Measurements from ENCODE around the gene CACNA1F. TPM values are rescaled to one million over a fixed set of nuclear protein-coding genes. Genes with fewer than 3 reads are reported as not detected.
A peak's percentile ranks its signal among the peaks of the same experiment; 100 is the strongest.

The CACNA1F gene
- total RNA-seq, 2 experiments from 2014 or later, result 0.11 to 0.18 TPM

- peak; percentile 47 for ATAC-seq
- DNase-seq, result peak; percentile 73
Observed at GRCh38 chrX:49166914-49167739, 66.0 kb downstream of the CACNA1F start.

GRCh38 chrX:49165901-49166881 lies 66.9 kb downstream of the CACNA1F start:
- Mint-ChIP-seq H3K27me3 (ENCODE audit: low read depth) (no peaks in the 10 kb centered on the region), H3K4me1 (ENCODE audit: low read depth) (peaks cover 45% of the 10 kb centered on the region), H3K4me3 (peak overlapping the region; percentile 77), H3K36me3 (ENCODE audit: low read depth) (no peaks in the 10 kb centered on the region), H3K9me3 (ENCODE audit: insufficient read depth) (no peaks in the 10 kb centered on the region), H3K27ac (peak overlapping the region; percentile 98)
- ATAC-seq (peak; percentile 58), DNase-seq (peak; percentile 85)
- POLR2A ChIA-PET, result interaction anchor here (0.7 to 1.1 kb wide), 5 partner anchors 10 to 228 kb away, joined by 3 to 5 read pairs (median 3); no protein-coding TSS in a partner anchor
- CTCF ChIA-PET, result interaction anchor here (0.6 to 2.8 kb wide), 8 partner anchors 9 to 86 kb away, joined by 3 to 16 read pairs (median 4); no protein-coding TSS in a partner anchor

More at GRCh38 chrX:49166914-49167739, 66.0 kb downstream of the CACNA1F start:
- peak overlapping the region; percentile 77 for H3K4me3 Mint-ChIP-seq
- H3K27ac Mint-ChIP-seq, result peak overlapping the region; percentile 98
- no peaks in the 10 kb centered on the region for H3K27me3 Mint-ChIP-seq (ENCODE audit: low read depth)
- H3K4me1 Mint-ChIP-seq (ENCODE audit: low read depth), result peaks cover 46% of the 10 kb centered on the region
- ChIA-PET POLR2A (interaction anchor here (0.8 to 1.1 kb wide), 6 partner anchors 9 to 229 kb away, joined by 3 to 5 read pairs (median 4); no protein-coding TSS in a partner anchor), CTCF (interaction anchor here (0.6 to 2.8 kb wide), 10 partner anchors 8 to 276 kb away, joined by 3 to 16 read pairs (median 4); no protein-coding TSS in a partner anchor)
- no peaks in the 10 kb centered on the region for H3K9me3 Mint-ChIP-seq (ENCODE audit: insufficient read depth)
- H3K36me3 Mint-ChIP-seq (ENCODE audit: low read depth), result no peaks in the 10 kb centered on the region

- Mint-ChIP-seq H3K27ac (peak overlapping the region; percentile 98), H3K4me1 (ENCODE audit: low read depth) (peaks cover 43% of the 10 kb centered on the region), H3K4me3 (peak overlapping the region; percentile 77), H3K27me3 (ENCODE audit: low read depth) (no peaks in the 10 kb centered on the region), H3K9me3 (ENCODE audit: insufficient read depth) (no peaks in the 10 kb centered on the region), H3K36me3 (ENCODE audit: low read depth) (no peaks in the 10 kb centered on the region)
- DNase-seq (no peak), ATAC-seq (no peak)
- POLR2A ChIA-PET, result no interaction called here
- CTCF ChIA-PET, result interaction anchor here (1.1 to 2.8 kb wide), 3 partner anchors 9 to 28 kb away, joined by 3 to 16 read pairs (median 4); no protein-coding TSS in a partner anchor
Observed at GRCh38 chrX:49164589-49165360, 68.4 kb downstream of the CACNA1F start.

- H3K9me3 Mint-ChIP-seq (ENCODE audit: insufficient read depth), result no peaks in the 10 kb centered on the region
- peak overlapping the region; percentile 77 for H3K4me3 Mint-ChIP-seq
- ChIA-PET POLR2A (no interaction called here), CTCF (interaction anchor here (1.1 to 1.2 kb wide), 3 partner anchors 9 to 29 kb away, joined by 3 to 4 read pairs (median 4); no protein-coding TSS in a partner anchor)
- H3K36me3 Mint-ChIP-seq (ENCODE audit: low read depth), result no peaks in the 10 kb centered on the region
- H3K27me3 Mint-ChIP-seq (ENCODE audit: low read depth), result no peaks in the 10 kb centered on the region
- peaks cover 38% of the 10 kb centered on the region for H3K4me1 Mint-ChIP-seq (ENCODE audit: low read depth)
- ATAC-seq, result peak; percentile 65
- peak; percentile 84 for DNase-seq
- H3K27ac Mint-ChIP-seq, result peak overlapping the region; percentile 93
Observed at GRCh38 chrX:49163555-49164419, 69.4 kb downstream of the CACNA1F start.

- ChIA-PET POLR2A (interaction anchor here (0.7 kb wide), 1 partner anchor 72 kb away, joined by 3 read pairs; the partner anchor contains the start of gene CCDC22), CTCF (interaction anchor here (1.1 kb wide), 1 partner anchor 21 kb away, joined by 4 read pairs; no protein-coding TSS in a partner anchor)
- DNase-seq (no peak), ATAC-seq (no peak)
- no peaks in the 10 kb centered on the region for H3K27me3 Mint-ChIP-seq (ENCODE audit: low read depth)
- no peaks in the 10 kb centered on the region for H3K9me3 Mint-ChIP-seq (ENCODE audit: insufficient read depth)
- peaks cover 33% of the 10 kb centered on the region for H3K4me1 Mint-ChIP-seq (ENCODE audit: low read depth)
- peak within 1 kb of the TSS; percentile 56 for H3K4me3 Mint-ChIP-seq
- peak within 1 kb of the TSS; percentile 72 for H3K27ac Mint-ChIP-seq
- no peaks in the 10 kb centered on the region for H3K36me3 Mint-ChIP-seq (ENCODE audit: low read depth)
Observed at GRCh38 chrX:49162620-49163019, 70.5 kb downstream of the CACNA1F start, which contains the start of gene MAGIX. Gene MAGIX (plus strand): TSS chrX:49162758. CDS start chrX:49162890, 132 bp downstream.

- CTCF ChIA-PET, result interaction anchor here (1.1 kb wide), 1 partner anchor 20 kb away, joined by 4 read pairs; no protein-coding TSS in a partner anchor
- peaks cover 28% of the 10 kb centered on the region for H3K4me1 Mint-ChIP-seq (ENCODE audit: low read depth)
- H3K9me3 Mint-ChIP-seq (ENCODE audit: insufficient read depth), result no peaks in the 10 kb centered on the region
- no peak for DNase-seq
- no peaks in the 10 kb centered on the region for H3K36me3 Mint-ChIP-seq (ENCODE audit: low read depth)
- H3K27me3 Mint-ChIP-seq (ENCODE audit: low read depth), result no peaks in the 10 kb centered on the region
- no peak overlapping the region for H3K4me3 Mint-ChIP-seq
- no peak overlapping the region for H3K27ac Mint-ChIP-seq
- POLR2A ChIA-PET, result no interaction called here
- ATAC-seq, result no peak
Observed at GRCh38 chrX:49161632-49162031, 71.5 kb downstream of the CACNA1F start.

- CTCF ChIA-PET, result no interaction called here
- Mint-ChIP-seq H3K4me3 (no peak overlapping the region), H3K9me3 (ENCODE audit: insufficient read depth) (no peaks in the 10 kb centered on the region), H3K27ac (no peak overlapping the region), H3K36me3 (ENCODE audit: low read depth) (no peaks in the 10 kb centered on the region), H3K4me1 (ENCODE audit: low read depth) (peaks cover 30% of the 10 kb centered on the region), H3K27me3 (ENCODE audit: low read depth) (no peaks in the 10 kb centered on the region)
- ATAC-seq (no peak), DNase-seq (no peak)
- POLR2A ChIA-PET, result no interaction called here
Observed at GRCh38 chrX:49160908-49161307, 72.2 kb downstream of the CACNA1F start.

- Mint-ChIP-seq H3K36me3 (ENCODE audit: low read depth) (peaks cover 3% of the 10 kb centered on the region), H3K9me3 (ENCODE audit: insufficient read depth) (no peaks in the 10 kb centered on the region)
Observed at GRCh38 chrX:49157194-49157593, 75.9 kb downstream of the CACNA1F start.

GRCh38 chrX:49155900-49156837 lies 77.0 kb downstream of the CACNA1F start:
- POLR2A ChIA-PET, result interaction anchor here (0.5 to 1.2 kb wide), 5 partner anchors 10 to 716 kb away, joined by 3 to 5 read pairs (median 4); no protein-coding TSS in a partner anchor
- no peaks in the 10 kb centered on the region for H3K9me3 Mint-ChIP-seq (ENCODE audit: insufficient read depth)
- CTCF ChIA-PET, result interaction anchor here (0.6 to 2.1 kb wide), 18 partner anchors 10 to 119 kb away, joined by 3 to 26 read pairs (median 4); partner anchors contain the start of gene PLP2
- DNase-seq, result peak; percentile 89
- H3K27me3 Mint-ChIP-seq (ENCODE audit: low read depth), result no peaks in the 10 kb centered on the region
- ATAC-seq, result peak; percentile 95
- peak overlapping the region; percentile 89 for H3K4me3 Mint-ChIP-seq
- H3K27ac Mint-ChIP-seq, result peak overlapping the region; percentile 94
- H3K36me3 Mint-ChIP-seq (ENCODE audit: low read depth), result peaks cover 3% of the 10 kb centered on the region
- H3K4me1 Mint-ChIP-seq (ENCODE audit: low read depth), result peaks cover 19% of the 10 kb centered on the region

More at GRCh38 chrX:49157194-49157593, 75.9 kb downstream of the CACNA1F start:
- POLR2A ChIA-PET, result no interaction called here
- no peak overlapping the region for H3K27ac Mint-ChIP-seq
- DNase-seq, result no peak
- no peak for ATAC-seq
- CTCF ChIA-PET, result interaction anchor here (1.6 kb wide), 1 partner anchor 9 kb away, joined by 5 read pairs; no protein-coding TSS in a partner anchor
- no peaks in the 10 kb centered on the region for H3K27me3 Mint-ChIP-seq (ENCODE audit: low read depth)
- H3K4me1 Mint-ChIP-seq (ENCODE audit: low read depth), result peaks cover 22% of the 10 kb centered on the region
- no peak overlapping the region for H3K4me3 Mint-ChIP-seq
